ENCODE results near the gene TNS4. TPM values are rescaled to one million over a fixed set of nuclear protein-coding genes. Genes with fewer than 3 reads are reported as not detected.

TNS4 gene
- total and polyA plus RNA-seq, 2 of the 4 experiments (the other 2 are of a cell fraction) = not detected

DNA sequence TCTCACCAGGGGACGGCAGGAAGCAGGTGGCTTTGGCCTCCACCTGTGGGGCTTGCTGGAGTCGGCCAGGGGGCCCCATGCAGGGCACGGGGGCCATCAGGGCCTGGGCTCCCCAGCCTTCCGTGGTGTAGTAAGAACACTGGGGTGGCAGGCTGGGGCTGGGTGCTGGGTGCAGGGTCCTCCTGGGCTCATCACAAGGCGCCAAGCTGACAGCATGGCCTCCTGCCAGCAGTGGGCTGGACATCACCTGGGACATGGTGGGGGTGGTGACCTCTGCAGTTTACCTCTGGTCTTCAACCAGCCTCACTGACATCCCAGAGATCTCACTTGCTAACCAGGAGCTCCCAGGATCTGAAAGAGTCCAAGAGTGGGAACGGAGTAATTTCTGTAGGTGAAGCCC, 5.3 kb downstream of the TNS4 start (continued):
- TF ChIP-seq, protein P1, sequence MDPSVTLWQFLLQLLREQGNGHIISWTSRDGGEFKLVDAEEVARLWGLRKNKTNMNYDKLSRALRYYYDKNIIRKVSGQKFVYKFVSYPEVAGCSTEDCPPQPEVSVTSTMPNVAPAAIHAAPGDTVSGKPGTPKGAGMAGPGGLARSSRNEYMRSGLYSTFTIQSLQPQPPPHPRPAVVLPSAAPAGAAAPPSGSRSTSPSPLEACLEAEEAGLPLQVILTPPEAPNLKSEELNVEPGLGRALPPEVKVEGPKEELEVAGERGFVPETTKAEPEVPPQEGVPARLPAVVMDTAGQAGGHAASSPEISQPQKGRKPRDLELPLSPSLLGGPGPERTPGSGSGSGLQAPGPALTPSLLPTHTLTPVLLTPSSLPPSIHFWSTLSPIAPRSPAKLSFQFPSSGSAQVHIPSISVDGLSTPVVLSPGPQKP (IDR thresholded peaks at IDR 0.05; ENCODE audit: borderline replicate concordance, low read depth, low read length) = no peak
- no peak for TF ChIP-seq FOS (IDR thresholded peaks at IDR 0.05; ENCODE audit: low read depth, low read length)
- no peak for TF ChIP-seq CHD1 (IDR thresholded peaks at IDR 0.05; ENCODE audit: low read depth, low read length)
- no peak for TF ChIP-seq RFX5 (IDR thresholded peaks at IDR 0.05; ENCODE audit: low read depth, low read length)

DNA sequence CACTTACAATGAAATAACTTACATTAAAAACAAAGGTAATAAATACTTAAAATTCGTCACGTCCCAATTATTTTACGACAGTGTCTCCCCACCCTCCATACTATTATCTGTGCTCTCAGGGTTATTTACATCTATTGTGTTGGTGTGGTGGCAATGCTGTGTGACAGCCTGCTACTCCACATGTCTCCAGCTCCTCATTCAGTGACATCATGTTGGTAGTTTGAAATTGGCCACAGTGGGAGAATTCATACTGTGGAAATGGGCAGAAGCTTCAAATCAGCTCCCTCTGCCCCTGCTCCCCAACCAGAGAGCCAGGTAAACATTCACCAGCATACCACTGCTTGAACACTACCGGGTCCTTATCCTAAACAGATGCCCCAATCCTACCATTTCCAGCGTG, 6.3 kb downstream of the TNS4 start:
- CTCF ChIA-PET = no interaction called here
- no peak overlapping the region for H3K14ac ChIP-seq (replicated peaks; ENCODE audit: low read depth, low read length)
- no peak overlapping the region for H3K4me3 ChIP-seq (ENCODE audit: insufficient read depth, low read depth, low read length)
- H3K18ac ChIP-seq (ENCODE audit: low read depth, low read length) = peak overlapping the region; percentile 33; the same call in 1 of the 2 replicates
- H3K4ac ChIP-seq (ENCODE audit: low read depth, low read length) = peak overlapping the region; percentile 50; the same call in 1 of the 2 replicates
- WGBS, 2 experiments (ENCODE audit: extremely low coverage in 2 of 2, insufficient read length in 1 of 2) = no CpG with 5 or more reads among the region's 5 CpGs
- no peak overlapping the region; a peak in 1 of 4 replicates for H4K8ac ChIP-seq (ENCODE audit: low read depth in 2 of 2, low read length in 2 of 2)
- no peaks in the 10 kb centered on the region for H4K20me1 ChIP-seq (ENCODE audit: insufficient read depth, low read length)
- H2BK5ac ChIP-seq (ENCODE audit: low read depth, low read length, poor library complexity, severe bottlenecking) = no peak overlapping the region
- no peak overlapping the region for H2AFZ ChIP-seq (replicated peaks; ENCODE audit: low read length, poor library complexity)
- no peak overlapping the region for H3K23ac ChIP-seq (ENCODE audit: low read depth, low read length)
- H2BK120ac ChIP-seq (ENCODE audit: low read depth, low read length) = peak overlapping the region; percentile 63; the same call in 1 of the 2 replicates
- H3K4me1 ChIP-seq (ENCODE audit: control insufficient read depth, insufficient read depth, low read length) = peaks cover 33% of the 10 kb centered on the region
- H3K4me2 ChIP-seq (ENCODE audit: low read depth, low read length) = no peak overlapping the region
- H2BK20ac ChIP-seq (ENCODE audit: low read depth, low read length) = peak overlapping the region; percentile 45; the same call in 1 of the 2 replicates
- in situ Hi-C loops (cut with MboI; ENCODE audit: low sequenced_read_pairs) (no loop called here), intact Hi-C loops (cut with micrococcal nuclease) (no loop called here), dilution Hi-C loops (cut with HindIII; ENCODE audit: low sequenced_read_pairs, unreplicated experiment) (no loop called here)
- no peak overlapping the region for H3K56ac ChIP-seq (ENCODE audit: extremely low read depth, insufficient read depth, low read length)
- POLR2A ChIA-PET (ENCODE audit: unreplicated experiment) = no interaction called here
- H3K27ac ChIP-seq (ENCODE audit: insufficient read depth, low read length) = no peak overlapping the region
- peak overlapping the region; percentile 67; the same call in 2 of the 3 replicates for H2BK15ac ChIP-seq (ENCODE audit: low read depth, low read length)
- no peaks in the 10 kb centered on the region for H3K36me3 ChIP-seq (ENCODE audit: control insufficient read depth, insufficient read depth, low read length)
- H4K5ac ChIP-seq (ENCODE audit: low read depth, low read length) = peak overlapping the region; percentile 11; the same call in 1 of the 2 replicates
- H3K79me1 ChIP-seq (ENCODE audit: low read depth in 1 of 2, low read length in 2 of 2) = peaks cover 0 to 6% of the 10 kb centered on the region in 2 experiments; a peak in 2 of 4 replicates
- TF ChIP-seq, protein P1 (IDR thresholded peaks at IDR 0.05; ENCODE audit: borderline replicate concordance, low read depth, low read length) = no peak
- TF ChIP-seq RCOR1 (IDR thresholded peaks at IDR 0.05; ENCODE audit: insufficient replicate concordance, low read length) = no peak
- TF ChIP-seq MAZ (IDR thresholded peaks at IDR 0.05; ENCODE audit: borderline replicate concordance, low read depth, low read length) = no peak
- TF ChIP-seq FOS (IDR thresholded peaks at IDR 0.05; ENCODE audit: low read depth, low read length) = no peak
- no peak for DNase-seq
- no peak for ATAC-seq (ENCODE audit: low read depth)
- no peak overlapping the region for H2AK9ac ChIP-seq (replicated peaks; ENCODE audit: low read depth, low read length, poor library complexity)
- no peak overlapping the region for H2AK5ac ChIP-seq (ENCODE audit: low read depth, low read length)
- H3K9me3 ChIP-seq (ENCODE audit: control insufficient read depth, insufficient read depth, low read length) = no peaks in the 10 kb centered on the region
- H3K9ac ChIP-seq (ENCODE audit: low read depth, low read length) = no peak overlapping the region
- no TSS peak for BruUV-seq (replicated peaks)
- no peaks in the 10 kb centered on the region for H3K27me3 ChIP-seq (ENCODE audit: control insufficient read depth, insufficient read depth, low read length)
- no peak overlapping the region for H4K91ac ChIP-seq (ENCODE audit: insufficient read depth, low read depth, low read length)
- H3K9me1 ChIP-seq (ENCODE audit: insufficient read depth, low read length) = peaks cover 23% of the 10 kb centered on the region
